Caco-2 (cell line): ENCODE measurements around the gene ADGRL3. TPM values are rescaled to one million over a fixed set of nuclear protein-coding genes. Genes with fewer than 3 reads are reported as not detected.
"Not testable (repeated sequence)": the region's sequence is repeated elsewhere in the genome, so short reads cannot be mapped to it uniquely, and the experiment has no call there.

ENCODE experiments used
- BruUV-seq: library from RNA; stranded (reverse); fragments of 400-500 nt; replicated peaks from 2 replicates; lab custom pipeline; 2021; lab: Mats Ljungman, UMichigan
- CTCF ChIA-PET: fragments of 300-600 bp; sonication (Branson Sonifier 250); formaldehyde crosslinking; loops from one replicate; lab custom pipeline; 2022; ENCODE audit warnings: antibody characterized with exemption; lab: Charles Lee
- POLR2A ChIA-PET: fragments of 300-600 bp; sonication (Branson Sonifier 250); formaldehyde crosslinking; loops from one replicate; lab custom pipeline; 2022; ENCODE audit warnings: antibody characterized with exemption; lab: Charles Lee
- DNase-seq, 2 experiments: peaks; one replicate each; pipeline versions ENCODE4 v3.0.0 to v3.0.0-alpha.2; 2020 to 2022
- H3K27me3 ChIP-seq: replicated peaks from 2 replicates; pipeline ENCODE4 v1.6.0; 2011; ENCODE audit warnings: low read length; ENCODE audit not compliant: control insufficient read depth, insufficient read depth
- H3K36me3 ChIP-seq: 2 replicates; pipeline ENCODE4 v1.5.1; 2011; ENCODE audit warnings: low read length; ENCODE audit not compliant: control insufficient read depth, insufficient read depth
- H3K4me1 ChIP-seq: fragments of 250-450 bp; sonication (Bioruptor Pico); 2 replicates; pipeline ENCODE4 v1.5.1; 2020; ENCODE audit warnings: mild to moderate bottlenecking
- H3K4me3 ChIP-seq: 2 replicates; pipeline ENCODE4 v1.5.1; 2011; ENCODE audit warnings: low read depth, mild to moderate bottlenecking, control low read depth, low read length
- H3K9me3 ChIP-seq: fragments of 250-450 bp; sonication (Bioruptor Pico); 2 replicates; pipeline ENCODE4 v1.5.1; 2020; ENCODE audit warnings: mild to moderate bottlenecking, moderate library complexity
- H3K27ac Mint-ChIP-seq: one replicate; pipeline ENCODE4 v1.8.0; 2022; ENCODE audit warnings: mixed read lengths; ENCODE audit not compliant: unreplicated experiment
- H3K27me3 Mint-ChIP-seq: one replicate; pipeline ENCODE4 v1.8.0; 2022; ENCODE audit warnings: mixed read lengths; ENCODE audit not compliant: insufficient read depth, unreplicated experiment
- H3K36me3 Mint-ChIP-seq: one replicate; pipeline ENCODE4 v1.8.0; 2022; ENCODE audit warnings: mild to moderate bottlenecking, mixed read lengths; ENCODE audit not compliant: insufficient read depth, unreplicated experiment
- H3K4me1 Mint-ChIP-seq: one replicate; pipeline ENCODE4 v1.8.0; 2022; ENCODE audit warnings: low read depth, mixed read lengths; ENCODE audit not compliant: unreplicated experiment
- H3K4me3 Mint-ChIP-seq: one replicate; pipeline ENCODE4 v1.8.0; 2022; ENCODE audit warnings: mild to moderate bottlenecking, moderate library complexity, mixed read lengths; ENCODE audit not compliant: unreplicated experiment
- H3K9me3 Mint-ChIP-seq: one replicate; pipeline ENCODE4 v1.8.0; 2022; ENCODE audit warnings: mixed read lengths; ENCODE audit not compliant: unreplicated experiment
- intact Hi-C: fragments of 100-400 bp; cut with micrococcal nuclease; formaldehyde crosslinking; loops from one replicate; pipeline ENCODE4 v1.10.0; 2022; ENCODE audit not compliant: unreplicated experiment
- total RNA-seq: library from RNA; stranded (reverse); gene quantifications from 2 replicates; pipeline ENCODE4 v1.2.3, GENCODE V29; 2022
- TF ChIP-seq, protein P1 (sequence below), 2 experiments: fragments of 200-600 bp in 1 of 2; IDR thresholded peaks; 1 replicate in 1 of 2; 2 replicates in 1 of 2; pipeline versions ENCODE4 v1.5.1 to v1.8.0; 2011 to 2022; ENCODE audit warnings: antibody characterized with exemption in 1 of 2, control low read depth in 1 of 2, inconsistent platforms in 1 of 2, low read depth in 1 of 2, low read length in 1 of 2, mild to moderate bottlenecking in 1 of 2, moderate library complexity in 1 of 2; ENCODE audit not compliant: insufficient read depth in 1 of 2, severe bottlenecking in 1 of 2, unreplicated experiment in 1 of 2

The ADGRL3 gene
- total RNA-seq, 1 experiment from 2014 or later: 1.5 TPM

DNA sequence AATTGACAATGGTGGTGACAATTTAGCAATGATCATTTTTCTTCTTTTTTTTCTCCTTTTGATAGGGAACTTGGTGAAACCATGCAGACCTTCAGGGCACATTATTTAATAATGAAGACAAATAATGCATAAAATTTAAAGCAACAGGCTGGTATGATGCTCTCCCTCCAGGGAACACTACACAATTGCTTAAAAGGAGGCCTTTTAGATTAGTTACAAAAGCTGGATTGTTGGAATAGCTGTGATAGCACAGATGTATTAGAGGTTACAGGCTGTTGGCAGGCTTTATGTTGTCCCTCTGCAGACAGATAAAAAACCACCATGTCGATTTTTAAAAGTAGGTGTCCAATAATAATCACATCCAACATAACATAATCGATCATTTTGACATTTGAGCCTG lies 307.0 kb downstream of the ADGRL3 start:
- no peaks in the 10 kb centered on the region for H3K9me3 ChIP-seq
- no peaks in the 10 kb centered on the region for H3K27me3 ChIP-seq
- no peak overlapping the region for H3K4me3 ChIP-seq
- H3K36me3 ChIP-seq: no peaks in the 10 kb centered on the region
- TF ChIP-seq, protein P1, sequence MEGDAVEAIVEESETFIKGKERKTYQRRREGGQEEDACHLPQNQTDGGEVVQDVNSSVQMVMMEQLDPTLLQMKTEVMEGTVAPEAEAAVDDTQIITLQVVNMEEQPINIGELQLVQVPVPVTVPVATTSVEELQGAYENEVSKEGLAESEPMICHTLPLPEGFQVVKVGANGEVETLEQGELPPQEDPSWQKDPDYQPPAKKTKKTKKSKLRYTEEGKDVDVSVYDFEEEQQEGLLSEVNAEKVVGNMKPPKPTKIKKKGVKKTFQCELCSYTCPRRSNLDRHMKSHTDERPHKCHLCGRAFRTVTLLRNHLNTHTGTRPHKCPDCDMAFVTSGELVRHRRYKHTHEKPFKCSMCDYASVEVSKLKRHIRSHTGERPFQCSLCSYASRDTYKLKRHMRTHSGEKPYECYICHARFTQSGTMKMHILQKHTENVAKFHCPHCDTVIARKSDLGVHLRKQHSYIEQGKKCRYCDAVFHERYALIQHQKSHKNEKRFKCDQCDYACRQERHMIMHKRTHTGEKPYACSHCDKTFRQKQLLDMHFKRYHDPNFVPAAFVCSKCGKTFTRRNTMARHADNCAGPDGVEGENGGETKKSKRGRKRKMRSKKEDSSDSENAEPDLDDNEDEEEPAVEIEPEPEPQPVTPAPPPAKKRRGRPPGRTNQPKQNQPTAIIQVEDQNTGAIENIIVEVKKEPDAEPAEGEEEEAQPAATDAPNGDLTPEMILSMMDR (IDR thresholded peaks at IDR 0.05; ENCODE audit: insufficient read depth in 1 of 2, low read depth in 1 of 2, low read length in 1 of 2, severe bottlenecking in 1 of 2, unreplicated experiment in 1 of 2): no peak
- Mint-ChIP-seq H3K27ac (no peak overlapping the region), H3K4me3 (no peak overlapping the region), H3K36me3 (no peaks in the 10 kb centered on the region), H3K27me3 (no peaks in the 10 kb centered on the region), H3K9me3 (peaks cover 10% of the 10 kb centered on the region), H3K4me1 (no peaks in the 10 kb centered on the region)
- ChIA-PET CTCF (interaction anchor here (0.6 kb wide), 1 partner anchor 338 kb away, joined by 4 read pairs; no protein-coding TSS in a partner anchor), POLR2A (no interaction called here)
- no TSS peak for BruUV-seq
- H3K4me1 ChIP-seq: peaks cover 6% of the 10 kb centered on the region; the same call in 1 of the 2 replicates
- intact Hi-C loops: no loop called here
- DNase-seq: no peak

DNA sequence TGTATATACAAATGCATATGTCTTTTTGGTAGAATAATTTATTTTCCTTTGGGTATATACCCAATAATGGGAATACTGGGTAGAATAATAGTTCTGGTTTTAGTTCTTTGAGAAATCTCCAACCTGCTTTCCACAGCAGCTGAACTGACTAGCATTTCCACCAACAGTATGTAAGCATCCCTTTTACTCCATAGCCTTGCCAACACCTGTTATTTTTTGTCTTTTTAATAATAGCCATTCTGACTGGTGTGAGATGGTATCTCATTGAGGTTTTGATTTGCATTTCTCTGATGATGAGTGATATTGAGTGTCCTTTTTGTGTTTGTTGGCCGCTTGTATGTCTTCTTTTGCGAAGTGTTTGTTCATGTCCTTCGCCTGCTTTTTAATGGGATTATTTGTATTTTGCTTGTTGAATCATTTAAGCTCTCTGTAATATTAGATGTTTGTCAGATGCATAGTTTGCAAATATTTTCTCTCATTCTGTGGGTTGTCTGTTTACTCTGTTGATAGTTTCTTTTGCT lies 309.7 kb downstream of the ADGRL3 start:
- POLR2A ChIA-PET, H3K9me3 ChIP-seq, H3K4me3 ChIP-seq, BruUV-seq, H3K36me3 Mint-ChIP-seq, intact Hi-C loops, DNase-seq, H3K4me1 ChIP-seq, H3K27ac Mint-ChIP-seq, CTCF ChIA-PET, H3K4me1 Mint-ChIP-seq, H3K9me3 Mint-ChIP-seq, H3K27me3 Mint-ChIP-seq, H3K36me3 ChIP-seq, H3K4me3 Mint-ChIP-seq, H3K27me3 ChIP-seq: not testable (repeated sequence)

DNA sequence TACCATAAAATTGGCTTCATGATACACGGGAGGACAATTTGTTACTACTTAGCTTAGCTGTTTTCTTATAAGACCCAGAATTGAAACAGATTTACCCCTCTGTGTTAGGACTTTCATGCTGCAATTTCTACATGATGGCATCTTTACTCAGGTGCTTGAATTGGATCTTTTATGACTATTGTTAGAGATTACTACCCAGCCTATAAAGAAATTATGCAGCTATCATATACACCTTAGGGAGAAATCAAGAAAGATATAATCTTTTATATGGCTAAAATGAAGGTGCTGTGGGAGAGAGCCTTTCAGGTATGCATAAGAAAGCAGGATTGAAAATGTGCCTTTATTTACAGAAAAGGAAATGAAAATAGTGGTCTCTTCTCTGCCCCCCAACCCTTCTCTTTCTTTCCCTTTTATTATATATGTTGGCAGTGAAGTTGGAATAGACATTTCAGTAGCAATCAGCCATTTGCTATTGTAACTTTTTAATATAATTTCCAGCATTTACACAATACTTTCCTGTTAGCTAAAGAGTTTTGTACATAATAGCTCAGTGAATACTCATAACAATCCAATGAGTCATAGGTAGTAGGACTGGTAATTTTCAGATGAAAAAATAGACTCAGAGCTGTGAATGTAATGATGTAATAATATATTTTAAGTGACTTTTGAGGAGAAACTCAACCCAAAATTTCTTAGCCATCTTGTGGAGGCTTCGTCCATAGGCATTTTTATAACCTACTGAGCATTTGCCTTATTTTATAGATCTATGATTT lies 311.8 kb downstream of the ADGRL3 start:
- TF ChIP-seq, protein P1 (IDR thresholded peaks at IDR 0.05; ENCODE audit: insufficient read depth in 1 of 2, low read depth in 1 of 2, low read length in 1 of 2, severe bottlenecking in 1 of 2, unreplicated experiment in 1 of 2): no peak
- ChIA-PET POLR2A (no interaction called here), CTCF (no interaction called here)
- H3K4me3 ChIP-seq: no peak overlapping the region
- intact Hi-C loops: no loop called here
- no peaks in the 10 kb centered on the region for H3K27me3 ChIP-seq
- DNase-seq: no peak
- no peak overlapping the region for H3K4me3 Mint-ChIP-seq
- no peaks in the 10 kb centered on the region for H3K36me3 Mint-ChIP-seq
- no peaks in the 10 kb centered on the region for H3K9me3 ChIP-seq
- H3K27ac Mint-ChIP-seq: no peak overlapping the region
- peaks cover 10% of the 10 kb centered on the region for H3K9me3 Mint-ChIP-seq
- H3K36me3 ChIP-seq: no peaks in the 10 kb centered on the region
- H3K4me1 ChIP-seq: peaks cover 8% of the 10 kb centered on the region; the same call in 1 of the 2 replicates
- BruUV-seq: no TSS peak
- H3K4me1 Mint-ChIP-seq: peaks cover 7% of the 10 kb centered on the region
- no peaks in the 10 kb centered on the region for H3K27me3 Mint-ChIP-seq
